Natural killer cell (primary cell): ENCODE data around the gene C1D. TPM values are rescaled to one million over a fixed set of nuclear protein-coding genes. Genes with fewer than 3 reads are reported as not detected.

Experiments used
- ATAC-seq, 3 donors: fragments of 150-1000 bp in 2 of 3; fragments of 200-7000 bp in 1 of 3; cut with Tn5 transposase; 1 replicate in 1 of 3; 2 replicates in 2 of 3; pipeline ENCODE4 v1.10.0; 2021; ENCODE audit warnings: mild to moderate bottlenecking in 2 of 3, moderate library complexity in 2 of 3
- DNase-seq, 2 donors: peaks; one replicate each; pipeline versions ENCODE4 v3.0.0 to v3.0.0-alpha.2; 2013 to 2021; ENCODE audit warnings: mixed read lengths in 1 of 2
- H3K27ac ChIP-seq: one replicate; pipeline ENCODE4 v1.5.1; 2013; ENCODE audit warnings: mild to moderate bottlenecking, low read length
- H3K27me3 ChIP-seq: one replicate; pipeline ENCODE4 v1.6.1; 2013; ENCODE audit warnings: low read length; ENCODE audit not compliant: control insufficient read depth, insufficient read depth
- H3K36me3 ChIP-seq: one replicate; pipeline ENCODE4 v1.6.1; 2013; ENCODE audit warnings: low read length; ENCODE audit not compliant: control insufficient read depth, insufficient read depth
- H3K4me1 ChIP-seq: one replicate; pipeline ENCODE4 v1.6.1; 2013; ENCODE audit warnings: low read length; ENCODE audit not compliant: control insufficient read depth, insufficient read depth
- H3K4me3 ChIP-seq: one replicate; pipeline ENCODE4 v1.5.1; 2013; ENCODE audit warnings: low read length
- H3K9me3 ChIP-seq: one replicate; pipeline ENCODE4 v1.6.1; 2013; ENCODE audit warnings: low read length; ENCODE audit not compliant: control insufficient read depth, insufficient read depth
- H3K27ac Mint-ChIP-seq, 2 donors: one replicate each; pipeline ENCODE4 v1.8.0; 2022; ENCODE audit warnings: mild to moderate bottlenecking in 2 of 2, mixed read lengths in 2 of 2, moderate library complexity in 1 of 2
- H3K27me3 Mint-ChIP-seq, 2 donors: one replicate each; pipeline ENCODE4 v1.8.0; 2022; ENCODE audit warnings: low read depth in 2 of 2, mixed read lengths in 2 of 2
- H3K36me3 Mint-ChIP-seq: one replicate; pipeline ENCODE4 v1.8.0; 2022; ENCODE audit warnings: mixed read lengths
- H3K4me1 Mint-ChIP-seq, 2 donors: one replicate each; pipeline ENCODE4 v1.8.0; 2022; ENCODE audit warnings: mixed read lengths in 2 of 2
- H3K4me3 Mint-ChIP-seq: one replicate; pipeline ENCODE4 v1.8.0; 2022; ENCODE audit warnings: mild to moderate bottlenecking, moderate library complexity, mixed read lengths
- H3K9me3 Mint-ChIP-seq, 2 donors: one replicate each; pipeline ENCODE4 v1.8.0; 2022; ENCODE audit warnings: mixed read lengths in 2 of 2
- CTCF ChIP-seq: fragments of 200-600 bp; IDR thresholded peaks from one replicate; pipeline ENCODE4 v1.8.0; 2022; ENCODE audit warnings: antibody characterized with exemption
- WGBS: methylation state at CpG from one replicate; pipeline ENCODE4 v1.1.7; 2013; ENCODE audit warnings: missing lambda C conversion rate; ENCODE audit not compliant: insufficient coverage; 5-methylcytosine and 5-hydroxymethylcytosine counted together
- intact Hi-C: fragments of 100-400 bp; cut with micrococcal nuclease; formaldehyde crosslinking; loops from one replicate; pipeline ENCODE4 v1.14.2; 2022
- total RNA-seq, 4 donors: library from RNA; stranded (reverse); fragments of 120-200 nt in 1 of 4; gene quantifications; one replicate each; pipeline versions ENCODE4 v1.2.3 to v1.2.4, GENCODE V29; 2013 to 2022

Gene C1D
- total RNA-seq, 3 donors from 2014 or later (not counting 1 experiment from before 2014, with no cell fraction given) = 21.5 to 30.3 (median 22.6) TPM

GRCh38 chr2:68046224-68046623 lies 16.6 kb downstream of the C1D start:
- no peak for TF ChIP-seq CTCF

GRCh38 chr2:68045342-68045741 lies 17.5 kb downstream of the C1D start:
- H3K4me1 Mint-ChIP-seq = peaks cover 13 to 14% of the 10 kb centered on the region in 2 donors
- H3K27me3 ChIP-seq = no peaks in the 10 kb centered on the region
- no peak overlapping the region for H3K27ac Mint-ChIP-seq
- peaks cover 6% of the 10 kb centered on the region for H3K36me3 Mint-ChIP-seq
- no peak for ATAC-seq
- H3K27ac ChIP-seq = no peak overlapping the region
- WGBS = no CpG with 5 or more reads among the region's 1 CpG
- peaks cover 20% of the 10 kb centered on the region for H3K36me3 ChIP-seq
- no peaks in the 10 kb centered on the region for H3K4me1 ChIP-seq
- no peak overlapping the region for H3K4me3 ChIP-seq
- intact Hi-C loops = no loop called here
- H3K4me3 Mint-ChIP-seq = no peak overlapping the region
- TF ChIP-seq CTCF = no peak
- DNase-seq = no peak
- no peaks in the 10 kb centered on the region for H3K9me3 ChIP-seq
- no peaks in the 10 kb centered on the region for H3K9me3 Mint-ChIP-seq
- H3K27me3 Mint-ChIP-seq = no peaks in the 10 kb centered on the region

More at GRCh38 chr2:68046224-68046623, 16.6 kb downstream of the C1D start:
- Histone ChIP-seq H3K27ac (no peak overlapping the region), H3K27me3 (no peaks in the 10 kb centered on the region), H3K4me3 (no peak overlapping the region), H3K4me1 (no peaks in the 10 kb centered on the region), H3K9me3 (no peaks in the 10 kb centered on the region), H3K36me3 (peaks cover 20% of the 10 kb centered on the region)
- no peaks in the 10 kb centered on the region for H3K27me3 Mint-ChIP-seq
- no peak overlapping the region for H3K4me3 Mint-ChIP-seq
- DNase-seq (no peak), ATAC-seq (no peak)
- H3K4me1 Mint-ChIP-seq = peaks cover 21% of the 10 kb centered on the region in 2 donors
- H3K9me3 Mint-ChIP-seq = no peaks in the 10 kb centered on the region
- peaks cover 6% of the 10 kb centered on the region for H3K36me3 Mint-ChIP-seq
- no peak overlapping the region for H3K27ac Mint-ChIP-seq
- intact Hi-C loops = no loop called here

GRCh38 chr2:68044099-68044498 lies 18.7 kb downstream of the C1D start:
- Mint-ChIP-seq H3K4me3 (no peak overlapping the region), H3K27ac (peak overlapping the region in 1 of 2 donors; percentile 60), H3K4me1 (peaks cover 7 to 8% of the 10 kb centered on the region in 2 donors), H3K36me3 (peaks cover 6% of the 10 kb centered on the region), H3K9me3 (no peaks in the 10 kb centered on the region), H3K27me3 (no peaks in the 10 kb centered on the region)
- H3K27me3 ChIP-seq = no peaks in the 10 kb centered on the region
- H3K9me3 ChIP-seq = no peaks in the 10 kb centered on the region
- H3K36me3 ChIP-seq = peaks cover 20% of the 10 kb centered on the region
- no peak overlapping the region for H3K27ac ChIP-seq
- DNase-seq (no peak), ATAC-seq (no peak)
- no peak for TF ChIP-seq CTCF
- no peak overlapping the region for H3K4me3 ChIP-seq
- intact Hi-C loops = no loop called here
- 97% methylated on average over 6 of the region's 6 CpGs for WGBS
- no peaks in the 10 kb centered on the region for H3K4me1 ChIP-seq

- Mint-ChIP-seq H3K36me3 (peaks cover 6% of the 10 kb centered on the region), H3K27me3 (no peaks in the 10 kb centered on the region), H3K9me3 (no peaks in the 10 kb centered on the region), H3K4me1 (peaks cover 3 to 4% of the 10 kb centered on the region in 2 donors), H3K27ac (peak overlapping the region in 1 of 2 donors; percentile 60), H3K4me3 (no peak overlapping the region)
- H3K9me3 ChIP-seq = no peaks in the 10 kb centered on the region
- DNase-seq (no peak), ATAC-seq (no peak)
- no peaks in the 10 kb centered on the region for H3K27me3 ChIP-seq
- intact Hi-C loops = no loop called here
- H3K4me3 ChIP-seq = no peak overlapping the region
- H3K27ac ChIP-seq = no peak overlapping the region
- peaks cover 20% of the 10 kb centered on the region for H3K36me3 ChIP-seq
- 91% methylated on average over 3 of the region's 3 CpGs for WGBS
- no peak for TF ChIP-seq CTCF
- H3K4me1 ChIP-seq = no peaks in the 10 kb centered on the region
Measured at GRCh38 chr2:68043695-68044094, 19.1 kb downstream of the C1D start.
